Measurements from ENCODE around the gene MRPS11.
"Not testable (repeated sequence)": the region's sequence is repeated elsewhere in the genome, so short reads cannot be mapped to it uniquely, and the experiment has no call there.

The MRPS11 gene

DNA sequence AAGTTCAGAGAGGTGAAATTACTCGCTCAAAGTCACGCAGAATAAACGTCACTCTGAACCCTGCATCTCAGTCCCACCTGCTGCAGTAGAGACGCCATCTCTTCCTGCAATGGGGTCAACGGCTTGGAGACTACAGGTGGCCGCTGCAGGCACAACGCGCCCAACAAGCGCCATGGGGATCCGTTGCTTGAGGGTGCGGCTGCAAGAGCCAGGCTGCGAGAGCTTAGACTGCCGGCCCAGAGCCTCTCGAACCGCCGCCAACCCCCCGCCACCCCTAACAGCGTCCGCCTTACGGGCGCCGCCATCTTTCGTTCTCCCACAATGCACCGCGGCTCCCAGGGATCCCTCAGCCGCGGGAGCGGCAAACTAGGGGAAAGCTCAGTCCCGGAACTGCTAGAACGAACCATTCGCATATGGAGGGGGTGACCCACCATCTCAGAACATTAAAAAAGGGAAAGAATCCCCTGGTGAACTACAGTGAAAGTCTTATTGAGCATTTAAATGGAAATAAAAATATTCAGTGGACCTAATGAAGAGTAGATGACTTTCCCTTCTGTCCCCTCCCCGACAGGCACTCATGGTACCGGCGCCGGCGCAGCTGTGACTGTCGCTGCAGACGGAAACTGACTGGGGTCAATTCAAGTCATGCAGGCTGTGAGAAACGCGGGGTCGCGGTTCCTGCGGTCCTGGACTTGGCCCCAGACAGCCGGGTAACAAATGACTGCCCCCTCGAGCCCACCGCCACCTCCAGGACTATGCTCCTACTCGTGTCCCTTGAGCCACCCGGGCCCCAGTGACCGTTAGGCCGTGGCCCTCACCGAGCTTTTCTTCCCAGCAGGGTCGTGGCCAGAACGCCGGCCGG, at the start of gene MRPS11, which contains the start of gene MRPL46:
TSS of gene MRPS11 (plus strand) at position 636 of the 862 bp plus-strand sequence. CDS start at position 646, 10 bp downstream.
TSS of gene MRPL46 (minus strand) at position 316 of the 862 bp plus-strand sequence. CDS start at position 305, 11 bp downstream.
- peak; percentile 81 to 83 for DNase-seq (ENCODE audit: low read depth in 2 of 2)

DNA sequence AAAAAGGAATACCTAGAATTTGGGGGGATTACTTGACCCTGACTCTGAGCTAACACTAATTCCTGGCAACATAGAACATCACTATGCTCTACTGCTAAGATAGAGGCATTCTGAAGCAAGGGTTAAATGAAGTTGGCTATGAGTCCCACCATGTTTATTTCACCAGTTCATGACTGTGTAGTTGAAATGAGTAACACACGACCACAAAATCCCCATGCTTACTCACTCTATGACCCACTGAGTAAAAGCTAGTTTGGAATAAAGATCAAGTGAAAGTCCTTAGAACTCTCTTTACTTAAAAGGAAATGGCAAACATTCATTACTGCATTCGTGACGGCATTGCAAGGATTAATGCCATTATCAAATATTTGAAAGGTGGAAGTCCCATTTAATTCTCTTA, 47.7 kb upstream of the MRPS11 start:
- no peak for DNase-seq (ENCODE audit: low read depth in 2 of 2)

DNA sequence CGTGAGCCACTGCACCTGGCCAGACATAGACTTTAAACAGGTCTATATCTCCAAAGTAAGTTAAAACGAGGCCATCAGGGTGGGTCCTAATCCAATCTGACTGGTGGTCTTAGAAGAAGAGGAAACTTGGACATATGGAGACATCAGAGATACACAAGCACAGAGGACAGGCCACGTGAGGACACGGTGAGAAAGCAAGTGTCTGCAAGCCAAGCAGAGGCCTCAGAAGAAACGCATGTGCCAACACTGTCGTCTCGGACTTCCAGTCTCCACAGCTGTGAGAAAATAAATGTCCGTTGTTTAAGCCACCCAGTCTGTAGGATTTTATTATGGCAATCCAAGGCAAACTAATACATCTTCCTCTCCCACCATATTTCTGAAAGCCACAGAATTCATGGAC, 44.2 kb upstream of the MRPS11 start:
- no peak for DNase-seq (ENCODE audit: low read depth in 2 of 2)

DNA sequence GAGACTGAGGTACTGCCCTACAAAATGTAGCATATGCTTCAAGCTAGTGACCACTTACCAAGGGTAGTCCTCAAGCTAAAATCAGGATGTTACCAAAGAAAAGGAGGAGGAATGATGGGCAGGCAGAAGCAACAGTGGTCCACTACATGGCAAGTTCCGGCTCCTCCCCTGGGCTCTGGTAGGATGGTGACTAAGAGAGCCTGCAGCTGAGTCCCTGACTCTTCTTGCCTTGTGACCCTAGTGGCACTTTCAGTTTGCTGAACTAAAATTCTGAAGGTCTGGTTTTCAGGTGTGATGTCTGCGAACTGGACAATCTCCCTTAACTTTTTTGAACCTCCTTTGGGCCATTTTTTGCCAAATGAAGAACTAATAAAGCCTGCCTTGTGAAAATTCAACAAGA, 41.2 kb upstream of the MRPS11 start:
- no peak for DNase-seq (ENCODE audit: low read depth in 2 of 2)

DNA sequence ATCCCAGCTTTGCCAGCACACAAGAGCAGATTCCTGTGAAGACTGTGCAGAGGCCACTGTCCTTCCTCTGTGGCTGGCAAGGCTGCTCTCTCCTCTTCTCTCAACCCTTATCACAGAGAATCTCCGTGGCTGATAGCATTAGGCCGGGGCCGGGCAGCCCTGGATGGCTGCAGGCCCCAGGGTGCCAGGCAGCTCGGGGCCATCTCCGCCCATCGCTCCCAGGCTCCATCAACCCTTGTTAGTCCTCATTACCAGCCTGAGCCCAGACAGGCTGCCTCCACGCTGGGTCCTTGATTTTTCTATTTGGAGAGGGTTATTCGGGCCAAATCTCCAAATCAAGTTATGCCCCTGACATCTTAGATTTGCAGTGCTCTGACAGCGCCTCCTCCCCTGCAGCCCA, 39.5 kb upstream of the MRPS11 start:
- no peak for DNase-seq (ENCODE audit: low read depth in 2 of 2)

DNA sequence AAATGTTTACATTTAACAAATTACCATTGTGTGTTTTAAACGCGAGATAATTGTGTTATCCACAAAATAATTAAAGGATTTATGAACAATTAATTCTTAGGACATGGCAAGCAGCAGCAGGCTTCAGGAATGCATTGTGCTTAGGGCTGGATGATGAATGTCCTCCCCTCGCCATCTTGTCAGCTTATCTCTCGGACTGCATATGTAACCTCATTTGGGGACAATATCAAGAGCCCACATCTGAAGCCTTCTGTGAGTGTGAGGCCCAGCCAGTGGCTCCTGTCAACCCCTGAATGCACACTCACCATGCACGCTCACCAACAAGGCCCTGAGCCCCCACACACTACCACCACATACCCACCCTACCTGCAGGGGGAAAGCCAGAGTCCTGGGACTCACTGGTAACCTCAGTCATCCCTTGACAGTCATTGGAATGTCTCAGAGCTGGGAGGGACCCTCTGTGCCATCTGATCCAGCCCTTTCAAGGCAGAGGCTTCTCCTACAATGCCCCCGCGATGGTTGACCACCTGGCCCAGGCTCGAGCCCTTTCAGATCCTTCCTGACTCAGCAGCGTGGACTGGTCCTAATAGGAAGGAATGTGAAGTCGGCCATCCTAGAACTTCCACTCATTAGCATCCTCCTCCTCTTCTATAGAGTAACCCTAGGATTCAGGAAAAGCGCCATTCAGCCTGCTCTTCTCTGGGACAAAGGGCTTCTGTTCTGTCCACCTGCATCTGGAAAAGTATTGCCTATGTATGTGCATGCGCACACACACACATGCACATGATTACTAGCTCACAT, 38.5 kb upstream of the MRPS11 start:
- DNase-seq (ENCODE audit: low read depth in 2 of 2) = no peak

DNA sequence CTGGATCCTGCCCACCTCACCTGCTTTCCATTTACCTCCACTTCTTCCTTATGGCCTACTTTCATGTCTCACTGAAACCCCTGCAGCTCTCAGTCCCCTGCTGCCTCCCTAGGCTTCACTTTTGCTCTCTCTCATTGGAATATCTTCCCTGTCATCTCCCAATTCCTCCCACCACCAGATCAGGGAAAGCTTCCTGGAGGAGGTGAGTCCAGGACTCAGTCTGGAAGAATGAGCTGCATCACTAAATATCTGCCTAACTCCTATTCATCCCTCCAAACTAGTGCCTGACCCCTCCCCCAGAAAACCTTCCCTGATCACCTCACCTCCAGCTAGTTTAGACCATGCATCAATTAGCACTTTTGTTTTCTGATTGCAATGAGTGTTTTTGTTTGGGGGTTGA, 37.5 kb upstream of the MRPS11 start:
- no peak for DNase-seq (ENCODE audit: low read depth in 2 of 2)

DNA sequence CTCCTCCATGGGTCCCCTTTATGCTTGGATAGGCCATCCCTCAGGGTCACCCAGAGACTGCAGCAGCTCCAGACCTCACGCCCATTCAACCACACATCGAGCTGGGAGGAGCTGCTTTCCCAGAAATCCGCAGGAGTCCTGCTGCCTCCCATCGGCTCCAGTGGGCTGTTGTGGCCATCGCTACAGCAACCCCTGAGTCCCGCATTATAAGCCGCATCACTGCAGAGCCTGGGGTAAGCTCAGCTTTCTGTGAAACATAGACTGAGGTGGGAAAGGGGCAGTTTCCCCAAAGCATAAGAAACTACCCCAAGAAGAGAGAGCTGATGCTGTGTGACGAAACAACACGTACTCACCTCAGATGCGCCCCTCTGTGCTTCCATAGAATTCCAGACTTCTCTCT, 36.1 kb upstream of the MRPS11 start:
- no peak for DNase-seq (ENCODE audit: low read depth in 2 of 2)

DNA sequence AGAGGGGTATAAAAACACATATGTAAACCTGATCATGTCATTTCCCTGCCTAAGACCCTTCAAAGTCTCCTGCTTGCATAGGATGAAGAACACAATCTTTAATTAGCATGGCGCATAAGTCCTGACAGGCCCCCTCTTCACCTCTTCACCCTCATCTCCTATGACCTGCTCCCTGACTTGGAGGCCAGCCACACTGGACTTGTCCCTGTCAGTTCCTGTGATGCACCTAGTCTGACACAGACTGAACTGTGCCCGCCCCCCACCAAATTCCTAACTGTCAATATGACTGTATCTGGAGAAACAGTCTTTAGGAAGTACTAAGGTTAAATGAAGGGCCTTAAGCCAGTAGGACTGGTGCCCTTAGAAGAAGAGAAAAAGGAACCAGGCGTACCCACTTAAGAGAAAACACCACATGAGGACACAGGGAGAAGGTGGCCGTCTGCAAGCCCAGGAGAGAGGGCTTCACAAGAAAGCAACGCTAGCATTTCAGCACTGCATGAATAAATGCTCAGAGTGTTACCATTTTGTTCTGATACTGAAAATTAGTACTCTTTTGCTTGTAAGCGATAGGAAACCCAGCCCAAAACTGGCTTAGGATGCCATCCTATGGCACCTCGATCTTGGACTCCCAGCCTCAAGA, 34.3 kb upstream of the MRPS11 start:
- no peak for DNase-seq (ENCODE audit: low read depth in 2 of 2)

DNA sequence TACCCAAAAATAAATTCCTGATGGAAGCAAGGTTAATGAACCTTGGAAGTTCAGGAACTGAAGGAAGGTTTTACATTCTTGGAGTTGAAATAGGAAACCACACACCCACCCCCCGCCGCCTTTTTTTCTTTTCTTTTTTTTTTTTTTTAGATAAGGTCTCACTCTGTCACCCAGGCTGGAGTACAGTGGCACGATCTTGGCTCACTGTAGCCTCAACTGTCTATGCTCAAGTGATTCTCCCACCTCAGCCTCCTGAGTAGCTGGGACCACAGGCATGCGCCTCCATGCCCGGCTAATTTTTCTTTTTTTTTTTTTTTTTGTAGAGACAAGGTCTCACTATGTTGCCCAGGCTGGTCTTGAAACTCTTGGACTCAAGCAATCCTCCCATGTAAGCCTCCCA, 33.4 kb upstream of the MRPS11 start:
- not testable (repeated sequence) for DNase-seq (ENCODE audit: low read depth in 2 of 2)

DNA sequence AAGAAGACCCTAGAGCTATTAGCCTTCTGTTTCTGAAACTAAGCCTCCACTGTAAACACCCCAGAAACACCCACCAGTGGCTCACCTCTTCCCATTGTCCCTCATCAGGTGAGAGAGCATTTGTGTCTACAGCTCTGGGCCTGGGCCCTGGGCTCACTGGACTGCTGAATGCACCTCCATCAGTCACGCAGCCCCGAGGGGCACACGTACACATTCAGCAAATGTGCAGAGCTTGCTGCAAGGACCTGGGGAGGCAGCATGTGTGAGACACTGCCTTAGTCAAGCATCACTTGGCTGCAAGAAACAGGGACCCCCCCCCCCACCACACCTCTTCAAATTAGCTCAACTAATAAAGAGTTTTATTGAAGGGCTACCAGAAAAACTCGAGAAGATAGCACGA, 29.3 kb upstream of the MRPS11 start:
- no peak for DNase-seq (ENCODE audit: low read depth in 2 of 2)

DNA sequence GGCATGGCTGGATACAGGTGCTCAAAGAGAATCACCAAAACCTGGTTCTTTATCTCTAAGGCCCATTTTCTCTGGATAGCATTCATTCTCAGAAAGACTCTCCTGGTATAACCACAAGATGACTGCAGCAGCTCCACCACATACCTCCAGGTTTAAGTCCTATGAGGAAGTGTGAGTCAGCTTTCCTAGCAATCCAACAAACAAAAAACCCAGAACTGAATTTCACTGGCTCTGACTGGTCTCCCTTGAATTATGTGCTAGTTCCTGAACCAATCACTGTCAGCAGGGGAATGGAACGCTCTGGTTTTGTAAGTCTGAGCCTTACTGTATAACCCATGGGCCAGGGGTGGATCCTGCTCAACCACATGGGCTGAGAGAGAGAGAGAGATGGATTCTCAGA, 27.5 kb upstream of the MRPS11 start:
- DNase-seq (ENCODE audit: low read depth in 2 of 2) = no peak

DNA sequence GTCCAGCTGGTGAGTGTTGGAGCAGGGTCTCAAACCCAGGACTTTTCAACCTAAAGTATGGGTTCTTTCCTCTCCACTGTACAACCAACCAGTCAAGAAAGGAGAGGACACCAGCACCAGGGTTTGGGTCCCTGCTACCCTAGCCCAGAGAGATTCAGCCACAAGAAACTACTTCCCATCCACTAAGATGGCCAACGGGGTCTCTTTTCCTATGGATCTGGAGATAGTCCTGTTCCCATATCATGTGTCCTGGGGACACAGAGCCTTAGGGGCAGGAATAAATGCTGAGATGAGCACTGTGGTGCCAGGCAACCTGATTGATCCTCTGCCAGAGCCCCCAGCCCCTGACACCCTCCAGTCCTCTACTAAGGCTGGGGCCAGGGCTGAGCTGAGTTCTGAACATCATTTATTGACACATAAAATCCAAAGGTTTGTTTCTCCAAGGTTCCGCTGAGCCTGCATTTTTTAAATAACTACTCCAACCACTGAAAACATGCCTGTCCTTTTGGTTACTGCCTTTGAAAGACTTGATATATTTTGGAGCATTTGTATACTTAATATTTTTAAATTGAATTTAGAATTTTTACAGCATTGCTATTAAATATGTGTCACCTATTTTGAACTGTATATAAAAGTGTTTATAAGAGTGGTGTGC, 26.3 kb upstream of the MRPS11 start:
- DNase-seq (ENCODE audit: low read depth in 2 of 2) = no peak

DNA sequence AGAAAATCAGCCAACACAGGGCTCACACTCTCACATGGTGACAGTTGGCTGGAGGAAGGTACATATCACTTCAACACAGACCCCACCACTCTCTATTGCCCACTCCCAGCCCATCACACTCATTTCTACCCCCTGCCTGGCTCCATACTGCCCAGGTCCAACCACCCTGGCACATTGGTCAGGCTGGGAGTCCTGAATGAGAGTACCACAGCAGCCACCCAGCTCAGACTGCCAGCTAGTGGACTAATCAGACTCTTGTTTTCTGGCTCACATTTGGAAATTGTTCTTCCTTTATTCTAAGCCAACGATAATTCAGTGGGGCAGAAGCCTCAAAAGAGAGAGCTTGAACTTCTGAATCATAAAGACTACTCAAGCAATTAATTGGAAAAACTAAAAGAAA, 20.3 kb upstream of the MRPS11 start:
- no peak for DNase-seq (ENCODE audit: low read depth in 2 of 2)

DNA sequence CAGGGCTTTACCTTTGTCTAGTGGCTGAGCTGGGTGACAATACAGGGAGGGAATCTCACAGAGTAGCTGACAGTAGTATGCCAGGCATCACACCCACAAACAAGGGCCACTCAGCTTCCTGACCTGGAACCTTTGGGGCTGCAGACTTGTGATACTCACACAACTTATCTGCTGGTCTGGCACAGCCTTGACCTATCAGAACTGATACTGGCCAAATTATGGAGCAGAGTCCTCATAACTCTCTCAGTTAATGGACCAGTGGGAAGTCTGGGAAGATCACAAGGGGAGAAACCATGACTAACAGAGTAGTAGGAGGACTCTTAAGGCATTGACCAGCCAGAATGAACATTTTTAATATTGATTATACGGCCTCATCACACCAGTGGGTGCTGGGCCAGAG, 19.8 kb upstream of the MRPS11 start:
- DNase-seq (ENCODE audit: low read depth in 2 of 2) = no peak

DNA sequence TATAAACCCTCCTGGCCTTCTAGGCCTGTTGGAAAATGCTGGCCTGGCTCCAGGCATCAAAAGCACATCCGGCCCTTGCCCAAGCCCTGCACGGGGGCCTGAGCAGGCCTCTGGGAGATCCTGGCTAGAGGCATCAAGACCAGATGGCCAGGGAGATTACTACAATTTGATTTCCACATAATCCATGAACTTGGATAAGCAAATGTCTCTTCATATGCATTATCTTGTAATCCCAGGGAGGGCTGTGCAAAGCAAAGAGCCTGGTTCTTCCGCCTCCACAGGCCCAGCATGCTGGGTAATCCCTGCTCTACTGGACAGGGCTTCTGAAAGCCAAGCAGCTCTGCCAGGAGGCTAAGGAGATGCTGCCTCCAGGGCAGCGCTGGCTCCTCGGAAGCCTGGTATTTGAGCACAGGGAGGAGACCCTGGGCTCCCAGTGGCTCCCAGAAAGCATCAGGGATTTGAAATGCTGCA, 18.5 kb upstream of the MRPS11 start:
- DNase-seq (ENCODE audit: low read depth in 2 of 2) = no peak

DNA sequence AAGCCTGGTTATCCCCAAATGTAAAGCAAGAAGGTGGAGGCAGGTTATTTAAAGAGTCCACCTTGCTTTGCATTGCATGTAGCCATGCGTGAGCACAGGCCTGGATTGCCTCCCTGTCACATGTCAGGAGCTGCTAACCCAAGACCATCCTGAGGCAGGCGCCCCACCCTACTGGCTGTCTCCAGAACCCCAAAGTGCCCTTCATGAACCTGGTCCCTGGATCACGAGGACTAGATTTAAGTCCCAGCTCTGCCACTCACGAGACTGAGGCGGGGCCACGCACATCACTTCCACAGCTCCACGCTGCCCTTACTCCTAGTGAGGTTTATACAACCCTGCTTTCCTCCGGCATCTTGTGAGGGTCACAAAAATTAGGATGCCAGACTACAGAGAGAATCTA, 17.9 kb upstream of the MRPS11 start:
- no peak for DNase-seq (ENCODE audit: low read depth in 2 of 2)

DNA sequence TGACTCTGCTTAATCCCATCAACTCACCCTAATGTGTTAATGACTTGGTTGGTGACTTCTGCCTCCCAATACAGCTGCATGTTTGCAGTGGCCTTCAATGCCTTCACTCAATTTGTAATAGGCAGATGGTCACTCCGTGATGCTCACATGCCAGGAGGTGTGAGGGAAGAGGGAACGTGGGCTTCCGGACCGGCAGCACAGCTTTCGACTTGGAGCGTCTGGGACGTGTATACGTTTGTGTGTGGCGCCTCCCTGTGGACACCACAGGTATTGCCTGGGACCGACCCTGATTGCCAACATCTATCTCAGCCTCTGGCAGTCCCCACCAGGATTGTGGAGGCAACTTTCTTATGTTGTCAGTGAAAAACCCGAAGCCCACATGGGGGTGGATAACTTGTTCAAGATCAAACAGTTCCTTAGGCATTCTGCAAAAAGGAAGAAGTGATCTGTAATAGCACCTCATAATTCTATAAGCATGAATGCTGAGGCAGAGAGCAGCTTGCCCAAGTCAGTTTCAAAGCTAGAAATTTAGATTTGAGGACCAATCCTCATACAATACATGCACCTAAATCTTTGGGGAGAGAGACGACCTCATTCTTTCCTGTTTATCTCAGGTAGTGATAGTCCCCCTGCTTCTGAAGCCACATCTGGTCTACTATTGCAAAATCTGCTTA, 17.2 kb upstream of the MRPS11 start:
- peak; percentile 61 to 81 for DNase-seq (ENCODE audit: low read depth in 2 of 2)

DNA sequence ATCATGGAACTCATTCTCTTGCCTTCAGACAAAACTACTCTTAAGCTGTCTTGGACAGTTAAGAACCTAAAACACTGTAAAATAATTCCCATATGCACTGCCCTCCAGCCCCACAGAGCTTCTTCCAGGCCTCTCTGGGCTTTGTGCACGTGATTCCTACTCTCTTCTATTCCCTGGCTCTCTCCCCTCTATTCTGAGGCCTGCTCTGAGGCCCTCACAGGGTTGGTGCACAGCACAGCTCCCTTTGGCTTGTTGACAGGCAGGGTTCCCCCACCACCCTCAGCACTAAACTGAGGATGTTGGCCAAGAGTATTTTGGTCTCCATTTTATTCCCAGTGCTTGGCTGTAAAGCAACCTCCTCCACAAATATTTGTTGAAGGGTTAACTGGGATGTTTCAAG, 13.9 kb upstream of the MRPS11 start:
- DNase-seq (ENCODE audit: low read depth in 2 of 2) = no peak

DNA sequence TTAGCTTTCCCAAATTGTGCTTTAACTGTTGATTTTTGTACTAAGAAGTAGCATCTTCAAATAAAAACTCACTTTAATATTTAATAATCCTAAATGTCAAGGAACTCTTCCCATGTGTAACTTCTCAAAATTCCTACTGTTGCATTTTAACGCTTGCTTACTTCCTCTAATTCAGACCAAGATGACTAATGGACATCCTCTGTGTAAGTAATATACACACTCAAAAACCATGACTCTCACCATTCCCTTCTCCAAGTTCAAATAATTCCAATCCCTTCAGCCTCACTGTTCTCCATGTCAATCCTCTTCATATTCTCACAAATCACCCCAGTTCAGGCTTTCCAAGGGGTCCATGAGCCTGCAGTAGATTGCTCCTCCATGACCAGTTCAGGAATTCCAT, 13.3 kb upstream of the MRPS11 start:
- no peak for DNase-seq (ENCODE audit: low read depth in 2 of 2)

Data from stimulated activated CD8-positive, alpha-beta memory T cell treated with anti-CD3 and anti-CD28 coated beads, Interleukin-2, amount 100 ng/mL, for 48 hours (primary cell).